Mammary epithelial cell (primary cell): ENCODE results near the gene SNX33.

Experiments
- EZH2 ChIP-seq: IDR thresholded peaks from 2 replicates; pipeline ENCODE4 v1.6.1; 2012; ENCODE audit warnings: low read length, inconsistent platforms, borderline replicate concordance
- TF ChIP-seq, protein P1 (sequence below), 2 donors: IDR thresholded peaks in 1 of 2; conservative IDR thresholded peaks in 1 of 2; 2 replicates each; pipeline ENCODE4 v1.5.1; 2011 to 2012; ENCODE audit warnings: inconsistent platforms in 2 of 2, low read length in 2 of 2, mild to moderate bottlenecking in 2 of 2, control low read depth in 1 of 2, low read depth in 1 of 2; ENCODE audit not compliant: insufficient read depth in 1 of 2; ENCODE audit errors: extremely low read depth in 1 of 2

GRCh38 chr15:75599401-75599800 lies 48.3 kb upstream of the SNX33 start:
- TF ChIP-seq, protein P1, sequence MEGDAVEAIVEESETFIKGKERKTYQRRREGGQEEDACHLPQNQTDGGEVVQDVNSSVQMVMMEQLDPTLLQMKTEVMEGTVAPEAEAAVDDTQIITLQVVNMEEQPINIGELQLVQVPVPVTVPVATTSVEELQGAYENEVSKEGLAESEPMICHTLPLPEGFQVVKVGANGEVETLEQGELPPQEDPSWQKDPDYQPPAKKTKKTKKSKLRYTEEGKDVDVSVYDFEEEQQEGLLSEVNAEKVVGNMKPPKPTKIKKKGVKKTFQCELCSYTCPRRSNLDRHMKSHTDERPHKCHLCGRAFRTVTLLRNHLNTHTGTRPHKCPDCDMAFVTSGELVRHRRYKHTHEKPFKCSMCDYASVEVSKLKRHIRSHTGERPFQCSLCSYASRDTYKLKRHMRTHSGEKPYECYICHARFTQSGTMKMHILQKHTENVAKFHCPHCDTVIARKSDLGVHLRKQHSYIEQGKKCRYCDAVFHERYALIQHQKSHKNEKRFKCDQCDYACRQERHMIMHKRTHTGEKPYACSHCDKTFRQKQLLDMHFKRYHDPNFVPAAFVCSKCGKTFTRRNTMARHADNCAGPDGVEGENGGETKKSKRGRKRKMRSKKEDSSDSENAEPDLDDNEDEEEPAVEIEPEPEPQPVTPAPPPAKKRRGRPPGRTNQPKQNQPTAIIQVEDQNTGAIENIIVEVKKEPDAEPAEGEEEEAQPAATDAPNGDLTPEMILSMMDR (conservative IDR thresholded peaks at IDR 0.05 in 1 of 2, IDR thresholded peaks at IDR 0.05 in 1 of 2; ENCODE audit: extremely low read depth in 1 of 2, insufficient read depth in 1 of 2, low read depth in 1 of 2, low read length in 2 of 2) = no peak
- TF ChIP-seq EZH2 = no peak
